ENCODE data around the gene NME3. TPM values are rescaled to one million over a fixed set of nuclear protein-coding genes. Genes with fewer than 3 reads are reported as not detected.
A peak's percentile ranks its signal among the peaks of the same experiment; 100 is the strongest.

NME3 gene
- total RNA-seq, 1 donor from 2014 or later, result 33.0 TPM

- DNase-seq (ENCODE audit: low spot score), result no peak
Measured at GRCh38 chr16:1793578-1794220, 22.4 kb upstream of the NME3 start, which contains the start of gene IGFALS. Gene IGFALS (minus strand): TSS chr16:1793705. CDS start chr16:1793652, 53 bp downstream.

DNA sequence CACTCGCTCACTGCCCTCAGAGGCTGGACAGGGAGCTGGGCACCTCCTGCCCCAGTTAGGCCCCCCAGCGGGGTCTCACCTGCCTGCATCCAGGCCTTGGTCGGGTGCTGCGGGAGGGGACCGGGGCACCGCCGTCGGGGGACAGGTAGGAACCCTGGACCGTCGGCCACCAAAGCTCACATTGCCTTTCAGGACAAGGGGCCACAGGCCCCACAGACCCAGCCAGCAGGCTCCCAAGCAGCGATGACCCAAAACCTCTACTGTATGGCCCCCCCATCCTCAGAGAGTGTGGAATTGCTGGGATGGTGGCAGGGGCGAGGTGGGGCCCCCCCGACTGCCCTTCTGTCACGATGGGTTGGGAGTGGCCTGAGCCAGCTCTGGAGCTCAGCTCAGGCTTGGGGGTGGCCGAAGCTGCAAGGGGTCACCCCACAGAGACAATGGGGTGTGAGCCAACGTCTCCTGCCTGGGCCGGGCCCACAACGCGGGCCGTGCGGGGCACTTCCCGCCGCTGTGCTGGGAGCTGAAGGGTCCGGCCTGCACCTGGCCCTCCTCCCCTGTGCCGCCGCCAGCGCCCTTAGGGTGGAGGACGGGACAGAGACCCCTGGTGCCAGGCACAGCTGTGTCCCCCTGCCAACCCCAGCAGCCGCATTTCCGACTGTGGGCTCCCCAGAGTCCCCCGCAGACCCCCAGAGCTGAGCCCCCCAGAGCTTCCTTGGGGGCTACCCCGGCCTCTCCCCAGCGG lies 21.7 kb upstream of the NME3 start:
- no peak for DNase-seq (ENCODE audit: low spot score)

GRCh38 chr16:1791943-1792812 lies 20.8 kb upstream of the NME3 start:
- DNase-seq (ENCODE audit: low spot score), result no peak

DNA sequence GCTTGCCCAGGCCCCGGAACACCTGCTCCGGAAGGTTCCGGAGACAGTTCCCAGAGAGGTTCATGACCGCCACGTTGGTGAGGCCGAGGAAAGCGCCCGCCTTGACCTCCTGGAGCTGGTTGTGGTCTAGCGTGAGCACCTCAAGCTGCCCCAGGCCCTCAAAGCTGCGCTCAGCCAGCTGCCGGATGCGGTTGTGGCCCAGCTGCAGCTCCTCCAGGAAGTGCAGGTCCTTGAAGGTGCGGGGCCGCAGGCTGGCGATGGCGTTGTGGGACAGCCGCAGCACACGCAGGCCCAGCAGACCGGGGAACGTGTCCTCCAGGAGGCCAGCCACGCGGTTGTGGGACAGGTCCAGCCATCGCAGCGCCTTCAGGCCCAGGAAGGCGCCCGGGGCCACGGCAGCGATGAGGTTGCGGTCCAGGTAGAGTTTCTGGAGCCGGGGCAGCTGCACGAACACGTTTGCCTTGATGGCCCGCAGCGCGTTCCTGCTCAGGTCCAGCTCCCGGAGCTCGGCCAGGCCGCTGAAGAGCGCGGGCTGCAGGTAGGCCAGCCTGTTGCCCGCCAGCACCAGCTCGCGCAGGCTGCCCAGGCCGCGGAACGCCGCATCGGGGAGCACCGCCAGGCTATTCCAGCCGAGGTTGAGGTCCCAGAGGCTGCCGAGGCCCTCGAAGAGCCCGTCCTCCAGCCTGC lies 20.1 kb upstream of the NME3 start:
- no peak for DNase-seq (ENCODE audit: low spot score)

DNA sequence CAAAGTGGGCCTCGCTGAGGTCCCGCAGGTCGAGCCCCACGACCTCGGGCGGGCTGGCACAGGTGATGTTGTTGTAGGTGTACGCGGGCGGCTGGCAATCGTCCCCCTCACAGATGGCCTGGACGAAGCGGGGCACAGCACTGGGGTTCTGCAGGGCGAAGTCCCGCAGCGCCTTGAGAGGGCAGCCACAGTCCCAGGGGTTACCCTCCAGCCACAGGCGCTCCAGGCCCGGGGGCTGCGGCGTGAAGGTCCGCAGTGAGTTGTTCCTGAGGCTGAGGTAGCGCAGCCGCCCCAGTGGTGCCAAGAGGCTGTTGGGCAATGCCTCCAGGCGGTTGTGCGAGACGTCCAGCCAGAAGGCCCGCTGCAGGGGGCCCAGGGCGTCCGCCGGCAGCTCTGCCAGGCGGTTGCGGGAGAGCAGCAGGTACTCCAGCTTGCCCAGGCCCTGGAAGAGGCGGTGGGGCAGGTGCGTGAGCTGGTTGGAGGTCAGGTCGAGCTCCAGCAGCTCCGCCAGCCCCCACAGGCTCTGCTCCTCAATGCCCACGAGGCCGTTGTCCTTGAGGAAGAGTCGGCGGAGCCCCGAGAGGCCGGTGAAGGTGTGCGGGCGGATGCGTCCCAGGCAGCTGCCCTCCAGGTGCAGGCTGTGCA lies 19.4 kb upstream of the NME3 start:
- no peak for DNase-seq (ENCODE audit: low spot score)

DNA sequence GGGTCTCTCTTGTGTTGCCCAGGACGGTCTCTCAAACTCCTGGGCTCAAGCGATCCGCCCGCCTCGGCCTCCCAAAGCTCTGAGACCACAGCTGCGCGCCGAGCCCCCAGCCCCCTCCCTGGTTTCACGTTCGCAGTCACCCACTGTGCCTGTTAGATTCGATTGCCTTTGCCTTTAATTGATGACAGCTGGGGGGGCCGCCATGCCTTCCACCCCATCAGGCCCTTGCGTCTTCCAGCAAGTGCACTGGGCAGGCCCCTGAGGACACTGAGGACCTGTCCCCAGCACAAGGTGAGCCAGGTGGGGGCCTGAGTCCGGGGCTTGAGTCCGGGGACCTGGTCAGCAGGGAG lies 18.9 kb upstream of the NME3 start:
- no peak for DNase-seq (ENCODE audit: low spot score)

DNA sequence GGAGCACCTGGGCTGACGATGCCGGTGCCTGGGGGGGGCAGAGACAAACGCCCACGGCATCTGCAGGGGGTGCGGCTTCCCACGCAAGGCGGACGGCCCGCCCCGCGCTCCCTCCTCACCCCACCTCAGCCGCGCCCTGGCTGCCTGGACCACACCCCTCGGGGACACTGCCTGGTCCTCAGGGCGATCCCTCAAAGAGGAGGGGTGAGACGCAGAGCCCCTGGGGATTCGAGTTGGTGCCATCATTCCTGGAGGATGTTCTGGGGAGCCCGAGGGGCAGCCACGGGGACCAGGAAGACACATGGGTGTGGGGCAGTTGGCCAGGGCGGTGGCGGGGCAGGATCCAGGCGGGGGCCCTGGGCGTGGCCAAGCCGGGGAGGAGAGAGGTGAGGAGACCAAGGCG lies 18.3 kb upstream of the NME3 start:
- DNase-seq (ENCODE audit: low spot score), result no peak

GRCh38 chr16:1788708-1789100 lies 17.4 kb upstream of the NME3 start:
- DNase-seq (ENCODE audit: low spot score), result no peak

GRCh38 chr16:1788095-1788707 lies 16.9 kb upstream of the NME3 start:
- no peak for DNase-seq (ENCODE audit: low spot score)

- no peak for DNase-seq (ENCODE audit: low spot score)
Measured at GRCh38 chr16:1787322-1788094, 16.2 kb upstream of the NME3 start.

GRCh38 chr16:1787056-1787321 lies 15.6 kb upstream of the NME3 start:
- no peak for DNase-seq (ENCODE audit: low spot score)

DNA sequence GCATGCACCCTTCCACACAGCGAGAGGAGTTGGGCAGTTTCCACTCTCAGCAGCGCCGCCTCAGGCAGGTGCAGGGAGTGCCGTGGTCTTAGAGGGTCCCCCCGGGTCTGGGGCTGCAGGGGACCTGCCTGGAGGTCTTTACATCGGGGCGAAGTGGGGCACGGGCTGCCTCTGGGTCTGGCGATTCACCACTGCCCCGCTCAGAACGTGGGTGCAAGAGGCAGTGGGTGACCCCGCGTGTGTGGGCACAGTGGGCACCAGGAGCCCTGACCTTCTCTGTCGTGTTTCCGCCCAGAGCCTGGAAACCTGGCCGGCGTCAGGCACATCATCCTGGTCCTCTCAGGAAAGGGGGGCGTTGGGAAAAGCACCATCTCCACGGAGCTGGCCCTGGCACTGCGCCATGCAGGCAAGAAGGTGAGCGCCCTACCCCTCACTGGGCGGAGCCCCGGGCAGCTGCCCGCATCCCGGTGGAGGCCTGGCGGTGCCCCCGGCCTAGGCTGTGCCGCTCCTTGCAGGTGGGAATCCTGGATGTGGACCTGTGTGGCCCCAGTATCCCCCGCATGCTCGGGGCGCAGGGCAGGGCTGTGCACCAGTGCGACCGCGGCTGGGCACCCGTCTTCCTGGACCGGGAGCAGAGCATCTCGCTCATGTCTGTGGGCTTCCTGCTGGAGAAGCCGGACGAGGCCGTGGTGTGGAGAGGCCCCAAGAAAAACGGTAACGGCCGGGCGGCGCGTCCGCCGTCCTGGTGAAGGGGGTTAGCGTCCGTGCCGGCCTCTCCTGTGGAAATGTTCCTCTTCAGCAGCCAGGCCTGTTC lies 15.1 kb upstream of the NME3 start:
- no peak for DNase-seq (ENCODE audit: low spot score)

GRCh38 chr16:1785846-1786170 lies 14.5 kb upstream of the NME3 start:
- no peak for DNase-seq (ENCODE audit: low spot score)

GRCh38 chr16:1784977-1785845 lies 13.9 kb upstream of the NME3 start:
- DNase-seq (ENCODE audit: low spot score), result no peak

DNA sequence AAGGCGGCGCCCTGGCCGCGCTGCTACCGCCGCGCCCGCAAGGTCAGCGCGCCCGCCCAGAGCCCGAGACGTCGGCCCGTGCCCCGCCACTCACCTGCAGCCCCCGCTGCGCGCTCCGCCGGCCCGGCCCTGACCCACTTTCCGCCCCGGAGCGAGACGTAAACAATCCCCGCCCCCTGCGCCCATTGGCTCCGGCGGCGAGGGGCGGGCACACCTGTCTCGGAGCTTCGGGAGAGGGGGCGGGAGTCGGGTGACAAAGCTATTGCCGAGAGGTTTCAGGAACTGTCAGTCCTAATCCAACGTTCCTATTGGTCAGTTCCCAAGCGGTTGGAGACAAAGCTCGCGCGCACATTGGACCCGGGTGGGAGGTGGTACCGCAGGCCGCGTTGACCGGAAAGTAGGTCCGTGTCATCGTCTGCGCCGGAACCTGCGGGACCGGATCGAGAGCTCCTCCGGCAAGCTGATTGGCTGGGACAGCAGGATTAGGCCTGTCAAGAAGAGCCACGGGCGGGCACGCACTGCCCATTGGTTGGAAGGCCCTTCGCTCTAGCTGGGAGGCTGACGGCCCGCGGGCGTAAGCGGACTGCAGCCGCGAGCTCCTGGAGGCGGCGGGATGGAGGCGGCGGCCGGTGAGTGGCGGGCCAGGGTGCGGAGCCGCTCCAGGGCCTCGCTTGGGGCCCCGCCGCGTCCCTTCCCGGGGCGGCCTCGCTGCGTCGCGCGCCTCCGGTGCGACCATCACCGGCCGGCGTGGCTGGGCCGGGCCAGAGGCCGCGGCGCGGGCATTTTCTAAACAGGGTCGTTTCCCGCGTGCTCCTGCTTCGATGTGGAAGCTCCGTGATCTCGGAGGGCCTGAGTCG lies 11.3 kb upstream of the NME3 start, which contains the start of the genes NUBP2 and SPSB3:
Gene NUBP2, plus strand, starts transcription at position 553 of the 857 bp plus-strand sequence. Its CDS starts 61 bp downstream, at position 614.
Gene SPSB3, minus strand, starts transcription at position 164 of the 857 bp plus-strand sequence. CDS start 1,088 bp downstream, outside the sequence.
- peak; percentile 100 for DNase-seq (ENCODE audit: low spot score)

DNA sequence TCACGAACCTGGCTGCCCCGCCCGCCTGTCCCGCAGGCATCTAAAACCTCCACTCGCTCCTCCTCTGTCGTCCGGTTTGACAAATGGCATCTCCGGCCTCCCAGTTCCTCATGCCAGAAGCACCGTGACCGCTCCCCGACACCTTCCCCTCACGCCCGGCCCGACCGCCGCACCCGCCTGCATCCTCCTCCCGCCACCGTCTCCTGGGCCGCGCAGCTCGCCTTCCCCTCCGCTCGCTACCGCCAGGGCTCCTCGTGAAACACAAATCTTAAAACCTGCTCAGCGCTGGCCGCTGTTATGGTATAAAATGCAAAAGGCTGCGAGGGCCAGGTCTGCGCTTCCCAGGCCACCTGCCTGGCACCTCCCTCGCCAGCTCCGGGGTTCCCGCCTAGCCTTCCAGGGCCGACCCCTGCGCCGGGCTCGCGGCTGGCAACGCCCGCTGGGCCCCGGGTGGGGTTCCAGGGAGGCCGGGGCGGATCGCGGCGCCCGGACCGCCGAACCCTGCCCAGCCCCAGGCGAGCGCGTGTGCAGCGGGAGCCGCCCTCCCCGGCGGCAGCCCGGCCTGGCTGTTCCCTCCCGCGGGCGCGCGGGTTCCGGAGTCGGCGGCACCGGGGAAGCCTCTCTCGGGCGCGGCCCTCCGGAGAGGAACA lies 10.5 kb upstream of the NME3 start:
- no peak for DNase-seq (ENCODE audit: low spot score)

GRCh38 chr16:1781254-1781653 lies 9.9 kb upstream of the NME3 start:
- DNase-seq (ENCODE audit: low spot score), result no peak

Data from umbilical cord (tissue), 2 donors.